ENCODE data around the gene RPL12.

GRCh38 chr9:127422787-127423186, 28.4 kb downstream of the RPL12 start:
- TF ChIP-seq, protein P1, sequence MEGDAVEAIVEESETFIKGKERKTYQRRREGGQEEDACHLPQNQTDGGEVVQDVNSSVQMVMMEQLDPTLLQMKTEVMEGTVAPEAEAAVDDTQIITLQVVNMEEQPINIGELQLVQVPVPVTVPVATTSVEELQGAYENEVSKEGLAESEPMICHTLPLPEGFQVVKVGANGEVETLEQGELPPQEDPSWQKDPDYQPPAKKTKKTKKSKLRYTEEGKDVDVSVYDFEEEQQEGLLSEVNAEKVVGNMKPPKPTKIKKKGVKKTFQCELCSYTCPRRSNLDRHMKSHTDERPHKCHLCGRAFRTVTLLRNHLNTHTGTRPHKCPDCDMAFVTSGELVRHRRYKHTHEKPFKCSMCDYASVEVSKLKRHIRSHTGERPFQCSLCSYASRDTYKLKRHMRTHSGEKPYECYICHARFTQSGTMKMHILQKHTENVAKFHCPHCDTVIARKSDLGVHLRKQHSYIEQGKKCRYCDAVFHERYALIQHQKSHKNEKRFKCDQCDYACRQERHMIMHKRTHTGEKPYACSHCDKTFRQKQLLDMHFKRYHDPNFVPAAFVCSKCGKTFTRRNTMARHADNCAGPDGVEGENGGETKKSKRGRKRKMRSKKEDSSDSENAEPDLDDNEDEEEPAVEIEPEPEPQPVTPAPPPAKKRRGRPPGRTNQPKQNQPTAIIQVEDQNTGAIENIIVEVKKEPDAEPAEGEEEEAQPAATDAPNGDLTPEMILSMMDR (IDR thresholded peaks at IDR 0.05): no peak
- no peak for TF ChIP-seq EZH2 (IDR thresholded peaks at IDR 0.05; ENCODE audit: borderline replicate concordance, insufficient read depth, low read depth, low read length, poor library complexity, severe bottlenecking)
